ENCODE data around the gene TAS2R60. TPM values are rescaled to one million over a fixed set of nuclear protein-coding genes. Genes with fewer than 3 reads are reported as not detected.

The TAS2R60 gene
- total and polyA plus RNA-seq, 2 of the 8 experiments (the other 6 are each of a cell fraction or from before 2014, with no cell fraction given) = 0.15 to 0.32 TPM

GRCh38 chr7:143485094-143485493 lies 41.8 kb downstream of the TAS2R60 start (continued):
- TF ChIP-seq CHD7 (IDR thresholded peaks at IDR 0.05; ENCODE audit: insufficient replicate concordance, low read length) = no peak
- no peak for TF ChIP-seq HDAC6 (IDR thresholded peaks at IDR 0.05; ENCODE audit: low read depth, low read length)
